DOHH2 (cell line): ENCODE results near the gene NCKAP5.

ENCODE experiments used
- EZH2phosphoT487 ChIP-seq: fragments of 200-600 bp; sonication (generic); IDR thresholded peaks from 2 replicates; pipeline ENCODE4 v1.6.1; 2017; ENCODE audit warnings: borderline replicate concordance, mild to moderate bottlenecking, antibody characterized with exemption, low read length, moderate library complexity, mixed read lengths
- TF ChIP-seq, protein P1 (sequence below): fragments of 200-600 bp; sonication (generic); IDR thresholded peaks from one replicate; pipeline ENCODE4 v1.5.1; 2014; ENCODE audit warnings: antibody characterized with exemption, mild to moderate bottlenecking, low read depth, low read length; ENCODE audit not compliant: poor library complexity, severe bottlenecking

DNA sequence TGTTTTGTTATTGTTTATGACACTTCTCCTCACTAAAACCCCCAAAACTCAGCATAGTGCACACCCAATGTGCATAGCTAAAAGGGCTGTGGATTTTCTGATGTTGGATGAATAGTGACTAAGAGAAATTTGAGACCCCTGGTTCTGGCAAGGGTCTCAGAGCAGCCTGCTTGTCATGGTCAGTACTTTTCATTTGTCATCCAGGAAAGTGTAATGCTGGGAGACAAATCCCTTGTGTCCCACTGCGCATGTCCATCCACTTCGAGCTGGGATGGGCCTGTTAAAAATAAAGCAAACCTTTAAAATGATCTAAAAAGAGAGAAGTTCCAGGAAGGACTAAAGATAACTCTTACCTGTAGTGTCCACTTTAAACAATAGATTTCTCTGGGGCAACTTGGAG, 851.3 kb downstream of the NCKAP5 start:
- TF ChIP-seq, protein P1, sequence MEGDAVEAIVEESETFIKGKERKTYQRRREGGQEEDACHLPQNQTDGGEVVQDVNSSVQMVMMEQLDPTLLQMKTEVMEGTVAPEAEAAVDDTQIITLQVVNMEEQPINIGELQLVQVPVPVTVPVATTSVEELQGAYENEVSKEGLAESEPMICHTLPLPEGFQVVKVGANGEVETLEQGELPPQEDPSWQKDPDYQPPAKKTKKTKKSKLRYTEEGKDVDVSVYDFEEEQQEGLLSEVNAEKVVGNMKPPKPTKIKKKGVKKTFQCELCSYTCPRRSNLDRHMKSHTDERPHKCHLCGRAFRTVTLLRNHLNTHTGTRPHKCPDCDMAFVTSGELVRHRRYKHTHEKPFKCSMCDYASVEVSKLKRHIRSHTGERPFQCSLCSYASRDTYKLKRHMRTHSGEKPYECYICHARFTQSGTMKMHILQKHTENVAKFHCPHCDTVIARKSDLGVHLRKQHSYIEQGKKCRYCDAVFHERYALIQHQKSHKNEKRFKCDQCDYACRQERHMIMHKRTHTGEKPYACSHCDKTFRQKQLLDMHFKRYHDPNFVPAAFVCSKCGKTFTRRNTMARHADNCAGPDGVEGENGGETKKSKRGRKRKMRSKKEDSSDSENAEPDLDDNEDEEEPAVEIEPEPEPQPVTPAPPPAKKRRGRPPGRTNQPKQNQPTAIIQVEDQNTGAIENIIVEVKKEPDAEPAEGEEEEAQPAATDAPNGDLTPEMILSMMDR = no peak
- no peak for TF ChIP-seq EZH2phosphoT487
